Fibroblast of mammary gland (primary cell): Measurements from ENCODE around the gene EME2.

ENCODE experiments used
- DNase-seq: peaks from one replicate; pipeline ENCODE4 v3.0.0-alpha.2; 2010; ENCODE audit warnings: low read depth
- H3K4me3 ChIP-seq: 2 replicates; pipeline ENCODE4 v1.5.1; 2011; ENCODE audit warnings: low read depth, mild to moderate bottlenecking, low read length, moderate library complexity; ENCODE audit not compliant: control insufficient read depth
- CTCF ChIP-seq: conservative IDR thresholded peaks from 2 replicates; pipeline ENCODE4 v1.5.1; 2011; ENCODE audit warnings: low read depth, low read length, inconsistent platforms; ENCODE audit not compliant: control insufficient read depth, insufficient read depth

The EME2 gene

GRCh38 chr16:1818204-1818872 is 45.7 kb downstream of the EME2 start:
- TF ChIP-seq CTCF, result no peak
- no peak for DNase-seq
- no peak overlapping the region for H3K4me3 ChIP-seq

- no peak for TF ChIP-seq CTCF
- H3K4me3 ChIP-seq, result no peak overlapping the region
- DNase-seq, result no peak
These were observed 46.4 kb downstream of the EME2 start for GRCh38 chr16:1818873-1819525.

GRCh38 chr16:1819611-1820010 is 47.0 kb downstream of the EME2 start:
- TF ChIP-seq CTCF, result no peak
- no peak overlapping the region for H3K4me3 ChIP-seq
- no peak for DNase-seq

GRCh38 chr16:1820096-1820945 is 47.7 kb downstream of the EME2 start:
- H3K4me3 ChIP-seq, result no peak overlapping the region
- DNase-seq, result no peak

GRCh38 chr16:1820946-1821290 is 48.3 kb downstream of the EME2 start:
- DNase-seq, result no peak
- no peak overlapping the region for H3K4me3 ChIP-seq
- no peak for TF ChIP-seq CTCF

More at GRCh38 chr16:1820096-1820945, 47.7 kb downstream of the EME2 start:
- no peak for TF ChIP-seq CTCF

GRCh38 chr16:1821861-1822611 is 49.4 kb downstream of the EME2 start:
- no peak for TF ChIP-seq CTCF
- DNase-seq, result no peak
- no peak overlapping the region for H3K4me3 ChIP-seq
